ENCODE measurements around the gene ESRRA. TPM values are rescaled to one million over a fixed set of nuclear protein-coding genes. Genes with fewer than 3 reads are reported as not detected.
A peak's percentile ranks its signal among the peaks of the same experiment; 100 is the strongest.

Gene ESRRA
- total RNA-seq, 1 experiment from 2014 or later: 63.4 TPM

- H3K36me3 Mint-ChIP-seq (ENCODE audit: insufficient read depth, unreplicated experiment): peaks cover 49% of the 10 kb centered on the region
- TSS peak; percentile 52 for BruUV-seq (replicated peaks)
- H3K4me3 Mint-ChIP-seq (ENCODE audit: unreplicated experiment): peak overlapping the region; percentile 96
- H3K9me3 Mint-ChIP-seq (ENCODE audit: unreplicated experiment): no peaks in the 10 kb centered on the region
- H3K27ac Mint-ChIP-seq (ENCODE audit: low read depth, unreplicated experiment): peak overlapping the region; percentile 96
- intact Hi-C loops (cut with micrococcal nuclease): loop anchor here (1.0 kb wide), 2 partner anchors 18 to 35 kb away; partner anchors contain the start of gene PLCB3
- DNase-seq (ENCODE audit: unreplicated experiment): peak; percentile 100
- peak; percentile 1 for TF ChIP-seq CTCF (IDR thresholded peaks at IDR 0.05; ENCODE audit: unreplicated experiment)
- ChIA-PET CTCF (interaction anchor here (0.6 to 6.4 kb wide), 8 partner anchors 14 to 1535 kb away, joined by 3 to 70 read pairs (median 4); partner anchors contain the start of gene PLCB3), POLR2A (interaction anchor here (0.6 to 7.6 kb wide), 31 partner anchors 7 to 1582 kb away, joined by 3 to 125 read pairs (median 6); partner anchors contain the start of genes BAD, CATSPERZ, ESRRA and FKBP2)
- H3K27me3 Mint-ChIP-seq (ENCODE audit: insufficient read depth, unreplicated experiment): no peaks in the 10 kb centered on the region
- peaks cover 23% of the 10 kb centered on the region for H3K4me1 Mint-ChIP-seq (ENCODE audit: insufficient read depth, unreplicated experiment)
These were observed 35.6 kb upstream of the ESRRA start for GRCh38 chr11:64269540-64270220.

- H3K27me3 Mint-ChIP-seq (ENCODE audit: insufficient read depth, unreplicated experiment): no peaks in the 10 kb centered on the region
- intact Hi-C loops (cut with micrococcal nuclease): no loop called here
- no TSS peak for BruUV-seq (replicated peaks)
- H3K4me3 Mint-ChIP-seq (ENCODE audit: unreplicated experiment): no peak overlapping the region
- peak overlapping the region; percentile 79 for H3K27ac Mint-ChIP-seq (ENCODE audit: low read depth, unreplicated experiment)
- H3K4me1 Mint-ChIP-seq (ENCODE audit: insufficient read depth, unreplicated experiment): peaks cover 4% of the 10 kb centered on the region
- peaks cover 35% of the 10 kb centered on the region for H3K36me3 Mint-ChIP-seq (ENCODE audit: insufficient read depth, unreplicated experiment)
- POLR2A ChIA-PET: interaction anchor here (0.6 to 3.0 kb wide), 9 partner anchors 11 to 1696 kb away, joined by 3 to 24 read pairs (median 4); partner anchors contain the start of genes GPR137 and PLCB3
- CTCF ChIA-PET: interaction anchor here (0.6 to 4.5 kb wide), 3 partner anchors 17 to 81 kb away, joined by 3 to 37 read pairs (median 23); partner anchors contain the start of gene CATSPERZ
- no peak for DNase-seq (ENCODE audit: unreplicated experiment)
- TF ChIP-seq CTCF (IDR thresholded peaks at IDR 0.05; ENCODE audit: unreplicated experiment): no peak
- no peaks in the 10 kb centered on the region for H3K9me3 Mint-ChIP-seq (ENCODE audit: unreplicated experiment)
These were observed 30.1 kb upstream of the ESRRA start for GRCh38 chr11:64275031-64275800.

GRCh38 chr11:64275841-64276240 is 29.5 kb upstream of the ESRRA start:
- Mint-ChIP-seq H3K4me3 (ENCODE audit: unreplicated experiment) (no peak overlapping the region), H3K4me1 (ENCODE audit: insufficient read depth, unreplicated experiment) (peaks cover 4% of the 10 kb centered on the region), H3K9me3 (ENCODE audit: unreplicated experiment) (no peaks in the 10 kb centered on the region), H3K27ac (ENCODE audit: low read depth, unreplicated experiment) (peak overlapping the region; percentile 79), H3K36me3 (ENCODE audit: insufficient read depth, unreplicated experiment) (peaks cover 39% of the 10 kb centered on the region), H3K27me3 (ENCODE audit: insufficient read depth, unreplicated experiment) (no peaks in the 10 kb centered on the region)
- intact Hi-C loops (cut with micrococcal nuclease): no loop called here
- ChIA-PET CTCF (interaction anchor here (0.6 to 4.5 kb wide), 4 partner anchors 16 to 80 kb away, joined by 3 to 37 read pairs (median 14); partner anchors contain the start of gene CATSPERZ), POLR2A (interaction anchor here (0.8 to 3.0 kb wide), 11 partner anchors 8 to 76 kb away, joined by 3 to 24 read pairs (median 5); partner anchors contain the start of genes GPR137 and PLCB3)
- no peak for DNase-seq (ENCODE audit: unreplicated experiment)
- BruUV-seq (replicated peaks): no TSS peak
- TF ChIP-seq CTCF (IDR thresholded peaks at IDR 0.05; ENCODE audit: unreplicated experiment): no peak
